GM12891 (cell line): ENCODE data around the gene SENP5.
"Not testable (repeated sequence)": the region's sequence is repeated elsewhere in the genome, so short reads cannot be mapped to it uniquely, and the experiment has no call there.

Experiments used
- POLR2A ChIP-seq: IDR thresholded peaks from 2 replicates; pipeline ENCODE4 v1.6.1; 2011; ENCODE audit warnings: low read depth, low read length, control low read depth
- POLR2AphosphoS5 ChIP-seq: IDR thresholded peaks from 2 replicates; pipeline ENCODE4 v1.6.1; 2011; ENCODE audit warnings: low read depth, low read length, control low read depth

GRCh38 chr3:196944037-196944790 is 76.5 kb downstream of the SENP5 start:
- not testable (repeated sequence) for TF ChIP-seq POLR2A, POLR2AphosphoS5
